Fibroblast of villous mesenchyme (primary cell): Measurements from ENCODE around the gene WNT3. TPM values are rescaled to one million over a fixed set of nuclear protein-coding genes. Genes with fewer than 3 reads are reported as not detected.

Source experiments
- DNase-seq: peaks from one replicate; pipeline ENCODE4 v3.0.0-alpha.2; 2010; ENCODE audit warnings: low read depth
- H3K4me3 ChIP-seq: 2 replicates; pipeline ENCODE4 v1.5.1; 2011; ENCODE audit warnings: low read depth, mild to moderate bottlenecking, low read length
- total RNA-seq: library from RNA; depleted of rRNA; stranded (reverse); fragments of >200 nt; gene quantifications from 2 replicates; pipeline ENCODE4 v1.2.3, GENCODE V29; 2012
- TF ChIP-seq, protein P1 (sequence below): IDR thresholded peaks from 2 replicates; pipeline ENCODE4 v1.5.1; 2012; ENCODE audit warnings: low read depth, mild to moderate bottlenecking, low read length; ENCODE audit not compliant: insufficient read depth

WNT3 gene
- total RNA-seq, 1 donor, result 2.2 TPM

GRCh38 chr17:46745376-46745775, 73.1 kb downstream of the WNT3 start:
- H3K4me3 ChIP-seq, result no peak overlapping the region
- DNase-seq, result no peak
- TF ChIP-seq, protein P1, sequence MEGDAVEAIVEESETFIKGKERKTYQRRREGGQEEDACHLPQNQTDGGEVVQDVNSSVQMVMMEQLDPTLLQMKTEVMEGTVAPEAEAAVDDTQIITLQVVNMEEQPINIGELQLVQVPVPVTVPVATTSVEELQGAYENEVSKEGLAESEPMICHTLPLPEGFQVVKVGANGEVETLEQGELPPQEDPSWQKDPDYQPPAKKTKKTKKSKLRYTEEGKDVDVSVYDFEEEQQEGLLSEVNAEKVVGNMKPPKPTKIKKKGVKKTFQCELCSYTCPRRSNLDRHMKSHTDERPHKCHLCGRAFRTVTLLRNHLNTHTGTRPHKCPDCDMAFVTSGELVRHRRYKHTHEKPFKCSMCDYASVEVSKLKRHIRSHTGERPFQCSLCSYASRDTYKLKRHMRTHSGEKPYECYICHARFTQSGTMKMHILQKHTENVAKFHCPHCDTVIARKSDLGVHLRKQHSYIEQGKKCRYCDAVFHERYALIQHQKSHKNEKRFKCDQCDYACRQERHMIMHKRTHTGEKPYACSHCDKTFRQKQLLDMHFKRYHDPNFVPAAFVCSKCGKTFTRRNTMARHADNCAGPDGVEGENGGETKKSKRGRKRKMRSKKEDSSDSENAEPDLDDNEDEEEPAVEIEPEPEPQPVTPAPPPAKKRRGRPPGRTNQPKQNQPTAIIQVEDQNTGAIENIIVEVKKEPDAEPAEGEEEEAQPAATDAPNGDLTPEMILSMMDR, result no peak

GRCh38 chr17:46744441-46744840, 74.1 kb downstream of the WNT3 start:
- TF ChIP-seq, protein P1, result no peak
- no peak overlapping the region for H3K4me3 ChIP-seq
- DNase-seq, result no peak

GRCh38 chr17:46742565-46743270, 75.8 kb downstream of the WNT3 start:
- TF ChIP-seq, protein P1, result no peak
- peak; percentile 78 for DNase-seq
- H3K4me3 ChIP-seq, result no peak overlapping the region

GRCh38 chr17:46741122-46741730, 77.3 kb downstream of the WNT3 start:
- no peak overlapping the region for H3K4me3 ChIP-seq
- TF ChIP-seq, protein P1, result no peak
- DNase-seq, result no peak

DNA sequence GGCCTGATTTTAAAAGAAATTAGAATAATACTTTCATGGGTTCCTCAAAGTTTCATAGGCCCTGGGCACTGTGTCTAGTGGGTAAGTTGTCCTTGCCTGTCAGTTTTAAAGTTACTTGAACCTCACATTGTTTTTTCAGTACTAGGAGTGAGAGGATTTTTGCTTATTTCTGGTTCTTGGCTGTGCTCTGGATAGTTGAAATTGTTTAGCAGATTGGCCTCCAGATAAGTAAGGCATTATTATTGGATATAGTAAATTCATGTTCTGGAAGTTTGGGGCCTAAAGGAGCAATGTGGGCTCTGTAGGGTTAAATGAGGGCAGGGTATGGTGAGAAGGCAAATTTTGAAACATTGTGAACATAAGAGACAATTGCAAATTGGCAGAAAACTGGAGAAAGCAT, 78.5 kb downstream of the WNT3 start:
- TF ChIP-seq, protein P1, result no peak
- DNase-seq, result no peak

DNA sequence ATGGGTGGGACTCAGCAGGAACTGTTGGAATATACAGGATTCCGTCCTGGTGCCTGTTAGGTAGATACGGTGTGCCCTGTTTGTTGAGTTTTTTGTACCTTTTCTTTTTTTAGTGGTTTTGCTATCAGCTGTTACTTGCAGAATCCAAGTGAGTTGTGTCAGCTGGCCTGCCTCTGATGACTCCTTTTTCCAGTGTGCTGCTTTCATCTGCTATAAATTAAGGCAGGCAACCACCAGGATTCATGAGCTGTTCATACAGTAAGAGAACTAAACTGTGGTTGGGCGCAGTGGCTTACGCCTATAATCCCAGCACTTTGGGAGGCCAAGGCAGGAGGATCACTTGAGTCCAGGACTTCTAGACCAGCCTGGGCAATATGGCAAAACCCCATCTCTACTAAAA, 79.9 kb downstream of the WNT3 start:
- DNase-seq, result no peak
- no peak overlapping the region for H3K4me3 ChIP-seq
- TF ChIP-seq, protein P1, result no peak

More for the DNA sequence above, 78.5 kb downstream of the WNT3 start:
- H3K4me3 ChIP-seq, result no peak overlapping the region
